NCI-H748 (cell line): ENCODE measurements around the gene FKBP14.
"Not testable (repeated sequence)": the region's sequence is repeated elsewhere in the genome, so short reads cannot be mapped to it uniquely, and the experiment has no call there.

ENCODE experiments used
- DNase-seq: peaks from one replicate; lab custom pipeline; 2025; ENCODE audit not compliant: unreplicated experiment; lab: John Stamatoyannopoulos, UW

The FKBP14 gene

GRCh38 chr7:29961611-29962010, 64.9 kb downstream of the FKBP14 start:
- not testable (repeated sequence) for DNase-seq
